Thoracic aorta (tissue), 2 donors: Measurements from ENCODE around the gene KDM3A. TPM values are rescaled to one million over a fixed set of nuclear protein-coding genes. Genes with fewer than 3 reads are reported as not detected.
A peak's percentile ranks its signal among the peaks of the same experiment; 100 is the strongest.

Experiments used
- ATAC-seq: fragments of 150-250 bp; one replicate; pipeline ENCODE4 v1.8.0; 2017; ENCODE audit warnings: low read depth; ENCODE audit not compliant: insufficient number of reproducible peaks, low FRiP score
- DNase-seq: peaks from one replicate; pipeline ENCODE4 v3.0.0-alpha.2; 2020; ENCODE audit warnings: low spot score
- H3K27ac ChIP-seq, 2 donors: fragments of 200-600 bp; sonication (generic); 1 replicate in 1 of 2; 2 replicates in 1 of 2; pipeline ENCODE4 v1.5.1; 2016; ENCODE audit warnings: mild to moderate bottlenecking in 2 of 2, moderate library complexity in 2 of 2
- H3K27me3 ChIP-seq: fragments of 200-600 bp; sonication (generic); replicated peaks from 2 replicates; pipeline ENCODE4 v1.6.0; 2016; ENCODE audit warnings: mild to moderate bottlenecking; ENCODE audit not compliant: insufficient read depth
- H3K36me3 ChIP-seq: fragments of 200-600 bp; sonication (generic); one replicate; pipeline ENCODE4 v1.5.1; 2016
- H3K4me1 ChIP-seq, 2 donors: fragments of 200-600 bp; sonication (generic); 1 replicate in 1 of 2; 2 replicates in 1 of 2; pipeline versions ENCODE4 v1.5.1 to v1.6.0; 2016; ENCODE audit warnings: low read depth in 2 of 2, mild to moderate bottlenecking in 1 of 2; ENCODE audit not compliant: control insufficient read depth in 1 of 2
- H3K4me3 ChIP-seq: fragments of 200-600 bp; sonication (generic); 2 replicates; pipeline ENCODE4 v1.5.1; 2016; ENCODE audit warnings: mild to moderate bottlenecking
- H3K9me3 ChIP-seq: fragments of 200-600 bp; sonication (generic); 2 replicates; pipeline ENCODE4 v1.5.1; 2016
- CTCF ChIP-seq: fragments of 200-600 bp; sonication (generic); IDR thresholded peaks from one replicate; pipeline ENCODE4 v1.5.1; 2019; ENCODE audit warnings: antibody characterized with exemption
- total RNA-seq, 2 donors: library from RNA; depleted of rRNA; stranded (reverse); fragments of >200 nt; gene quantifications; one replicate each; pipeline versions ENCODE4 v1.1.0 to v1.2.3, GENCODE V29; 2016

KDM3A gene
- total RNA-seq, 2 donors from 2014 or later, result 41.7 to 74.6 TPM

GRCh38 chr2:86476918-86477317 is 35.7 kb downstream of the KDM3A start:
- DNase-seq (no peak), ATAC-seq (peak; percentile 42)
- H3K4me3 ChIP-seq, result no peak overlapping the region
- peak overlapping the region; percentile 45 to 59 for H3K27ac ChIP-seq
- H3K9me3 ChIP-seq, result no peaks in the 10 kb centered on the region
- peaks cover 41 to 68% of the 10 kb centered on the region in 2 donors for H3K4me1 ChIP-seq
- peaks cover 27% of the 10 kb centered on the region for H3K36me3 ChIP-seq
- H3K27me3 ChIP-seq, result no peaks in the 10 kb centered on the region
- no peak for TF ChIP-seq CTCF

- H3K4me1 ChIP-seq, result peaks cover 45 to 72% of the 10 kb centered on the region in 2 donors
- no peak overlapping the region for H3K4me3 ChIP-seq
- TF ChIP-seq CTCF, result no peak
- H3K27me3 ChIP-seq, result no peaks in the 10 kb centered on the region
- ATAC-seq (peak; percentile 71), DNase-seq (no peak)
- peak overlapping the region; percentile 45 to 59 for H3K27ac ChIP-seq
- H3K9me3 ChIP-seq, result no peaks in the 10 kb centered on the region
- H3K36me3 ChIP-seq, result peaks cover 30% of the 10 kb centered on the region
These were observed 36.2 kb downstream of the KDM3A start for GRCh38 chr2:86477349-86477748.

- no peak for TF ChIP-seq CTCF
- no peak for DNase-seq
- no peaks in the 10 kb centered on the region for H3K27me3 ChIP-seq
- no peak for ATAC-seq
- H3K4me3 ChIP-seq, result peak overlapping the region; percentile 33
- no peaks in the 10 kb centered on the region for H3K9me3 ChIP-seq
- H3K4me1 ChIP-seq, result peaks cover 65 to 96% of the 10 kb centered on the region in 2 donors
- peaks cover 28% of the 10 kb centered on the region for H3K36me3 ChIP-seq
- peak overlapping the region; percentile 74 to 88 for H3K27ac ChIP-seq
These were observed 38.9 kb downstream of the KDM3A start for GRCh38 chr2:86480105-86480504.

GRCh38 chr2:86482034-86482433 is 40.9 kb downstream of the KDM3A start:
- Histone ChIP-seq H3K27ac (peak overlapping the region; percentile 74 to 88), H3K27me3 (no peaks in the 10 kb centered on the region), H3K4me3 (no peak overlapping the region), H3K4me1 (peaks cover 55 to 86% of the 10 kb centered on the region in 2 donors), H3K9me3 (no peaks in the 10 kb centered on the region), H3K36me3 (peaks cover 38% of the 10 kb centered on the region)
- no peak for ATAC-seq
- DNase-seq, result no peak
- TF ChIP-seq CTCF, result no peak

- Histone ChIP-seq H3K9me3 (no peaks in the 10 kb centered on the region), H3K27ac (peak overlapping the region; percentile 74 to 88), H3K4me3 (no peak overlapping the region), H3K36me3 (peaks cover 52% of the 10 kb centered on the region), H3K27me3 (no peaks in the 10 kb centered on the region), H3K4me1 (peaks cover 50 to 65% of the 10 kb centered on the region in 2 donors)
- TF ChIP-seq CTCF, result no peak
- no peak for DNase-seq
- no peak for ATAC-seq
These were observed 43.2 kb downstream of the KDM3A start for GRCh38 chr2:86484385-86484784.
